ENCODE data around the gene MICU1.
"Not testable (repeated sequence)": the region's sequence is repeated elsewhere in the genome, so short reads cannot be mapped to it uniquely, and the experiment has no call there.

Gene MICU1

DNA sequence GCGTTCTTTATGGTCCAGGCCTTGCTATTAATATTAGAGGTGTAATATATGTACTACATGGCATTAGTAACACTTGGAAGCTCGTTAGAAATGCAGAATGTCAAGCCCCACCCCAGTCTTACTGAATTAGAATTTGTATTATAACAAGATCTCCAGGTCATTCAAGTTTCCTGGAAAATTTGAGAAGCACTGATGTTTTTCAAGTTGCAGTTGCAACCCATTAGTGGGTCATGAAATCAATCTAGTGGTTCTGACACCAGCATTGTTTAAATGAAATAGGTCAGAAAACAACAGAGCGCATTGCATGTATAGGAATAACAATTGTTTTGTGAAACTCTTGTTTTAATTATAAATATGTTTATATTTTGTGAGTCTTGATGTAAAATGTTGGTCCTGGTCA lies 28.8 kb upstream of the MICU1 start:
- Histone ChIP-seq H3K4me1 (ENCODE audit: control insufficient read depth, insufficient read depth, low read length, unreplicated experiment) (no peaks in the 10 kb centered on the region), H3K4me3 (ENCODE audit: low read depth, low read length) (no peak overlapping the region), H3K27ac (ENCODE audit: low read depth, low read length) (no peak overlapping the region), H3K79me2 (ENCODE audit: control insufficient read depth, insufficient read depth, low read length, unreplicated experiment) (no peaks in the 10 kb centered on the region), H3K27me3 (ENCODE audit: insufficient read depth, low read length) (no peaks in the 10 kb centered on the region), H2AFZ (ENCODE audit: low read length, unreplicated experiment) (no peak overlapping the region), H3K36me3 (ENCODE audit: insufficient read depth, low read length) (no peaks in the 10 kb centered on the region)

DNA sequence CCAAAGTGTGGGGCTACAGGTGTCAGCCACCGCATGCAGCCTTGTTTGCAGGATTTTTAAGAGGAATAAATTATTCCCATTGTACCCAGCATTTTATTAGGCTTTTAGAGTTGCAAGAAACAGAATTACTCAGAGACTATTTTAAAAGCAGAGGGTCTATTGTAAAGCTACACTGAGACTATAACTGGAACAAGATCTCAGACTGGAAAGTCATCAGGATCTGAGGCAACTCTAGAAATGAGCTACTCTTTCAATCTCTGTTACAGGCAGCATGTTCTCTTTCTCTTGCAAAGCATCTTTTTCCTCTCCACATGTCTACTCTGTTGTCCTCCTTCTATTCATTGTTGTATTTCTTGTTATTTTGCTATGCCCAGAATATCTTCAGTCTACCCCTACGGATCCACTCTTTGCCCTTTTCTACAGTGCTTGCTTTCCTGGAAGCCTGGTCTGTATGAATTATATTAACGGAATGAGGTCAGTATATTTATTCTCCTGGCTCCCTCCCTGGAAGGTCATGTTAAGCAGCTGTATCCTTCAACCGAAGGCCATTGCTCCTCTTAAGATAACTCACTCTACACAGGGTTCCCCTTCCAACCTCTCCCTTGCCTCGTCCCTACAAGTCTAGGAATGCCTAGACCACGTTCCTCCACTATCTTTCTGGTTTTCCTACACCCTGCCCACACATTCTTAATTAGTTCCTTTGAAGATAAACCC lies 27.7 kb upstream of the MICU1 start:
- H2AFZ ChIP-seq (ENCODE audit: low read length, unreplicated experiment): no peak overlapping the region
- no peaks in the 10 kb centered on the region for H3K36me3 ChIP-seq (ENCODE audit: insufficient read depth, low read length)
- H3K79me2 ChIP-seq (ENCODE audit: control insufficient read depth, insufficient read depth, low read length, unreplicated experiment): no peaks in the 10 kb centered on the region

DNA sequence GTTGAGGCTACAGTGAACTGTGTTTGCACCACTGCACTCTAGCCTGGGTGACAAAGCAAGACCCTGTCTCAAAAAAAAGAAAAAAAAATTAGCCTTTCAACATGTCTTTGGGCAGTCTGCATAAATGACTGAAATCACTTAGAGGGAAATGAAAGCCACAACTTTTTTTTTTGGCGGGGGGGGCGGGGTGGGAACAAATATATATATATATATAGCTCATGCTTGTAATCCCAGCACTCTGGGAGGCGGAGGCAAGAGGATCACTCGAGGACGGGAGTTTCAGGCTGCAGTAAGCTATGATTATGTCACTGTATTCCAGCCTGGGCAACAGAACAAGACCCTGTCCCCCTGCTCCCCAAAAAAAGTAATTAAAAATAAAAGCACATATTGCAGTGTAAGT lies 23.4 kb upstream of the MICU1 start:
- H3K27ac ChIP-seq (ENCODE audit: low read depth, low read length): no peak overlapping the region

More for the DNA sequence above, 27.7 kb upstream of the MICU1 start:
- Histone ChIP-seq H3K4me3 (ENCODE audit: low read depth, low read length) (no peak overlapping the region), H3K4me1 (ENCODE audit: control insufficient read depth, insufficient read depth, low read length, unreplicated experiment) (no peaks in the 10 kb centered on the region), H3K27me3 (ENCODE audit: insufficient read depth, low read length) (no peaks in the 10 kb centered on the region), H3K27ac (ENCODE audit: low read depth, low read length) (no peak overlapping the region)

DNA sequence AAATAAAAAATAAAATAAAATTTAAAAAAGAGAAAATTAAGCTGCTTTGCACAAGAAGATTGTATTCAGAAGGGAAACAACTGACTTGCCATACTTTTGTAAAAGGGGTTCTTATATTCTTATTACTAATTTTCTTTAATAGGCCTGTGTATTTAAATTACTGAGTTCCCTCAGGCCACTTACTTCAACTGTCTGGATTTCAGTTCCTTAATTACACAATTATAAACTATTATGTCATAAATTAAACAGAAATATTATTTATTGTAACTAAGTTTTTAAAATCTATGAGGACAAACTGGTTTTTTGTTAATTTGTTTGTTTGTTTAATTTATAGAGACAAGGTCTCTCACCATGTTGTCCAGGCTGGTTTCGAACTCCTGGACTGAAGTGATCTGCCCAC lies 22.4 kb upstream of the MICU1 start:
- Histone ChIP-seq H3K4me3 (ENCODE audit: low read depth, low read length) (no peak overlapping the region), H3K27me3 (ENCODE audit: insufficient read depth, low read length) (no peaks in the 10 kb centered on the region), H3K36me3 (ENCODE audit: insufficient read depth, low read length) (no peaks in the 10 kb centered on the region), H3K27ac (ENCODE audit: low read depth, low read length) (no peak overlapping the region), H2AFZ (ENCODE audit: low read length, unreplicated experiment) (no peak overlapping the region), H3K79me2 (ENCODE audit: control insufficient read depth, insufficient read depth, low read length, unreplicated experiment) (no peaks in the 10 kb centered on the region), H3K4me1 (ENCODE audit: control insufficient read depth, insufficient read depth, low read length, unreplicated experiment) (no peaks in the 10 kb centered on the region)

More for the DNA sequence above, 23.4 kb upstream of the MICU1 start:
- Histone ChIP-seq H3K79me2 (ENCODE audit: control insufficient read depth, insufficient read depth, low read length, unreplicated experiment) (no peaks in the 10 kb centered on the region), H2AFZ (ENCODE audit: low read length, unreplicated experiment) (no peak overlapping the region), H3K4me1 (ENCODE audit: control insufficient read depth, insufficient read depth, low read length, unreplicated experiment) (no peaks in the 10 kb centered on the region), H3K36me3 (ENCODE audit: insufficient read depth, low read length) (no peaks in the 10 kb centered on the region), H3K4me3 (ENCODE audit: low read depth, low read length) (no peak overlapping the region), H3K27me3 (ENCODE audit: insufficient read depth, low read length) (no peaks in the 10 kb centered on the region)

DNA sequence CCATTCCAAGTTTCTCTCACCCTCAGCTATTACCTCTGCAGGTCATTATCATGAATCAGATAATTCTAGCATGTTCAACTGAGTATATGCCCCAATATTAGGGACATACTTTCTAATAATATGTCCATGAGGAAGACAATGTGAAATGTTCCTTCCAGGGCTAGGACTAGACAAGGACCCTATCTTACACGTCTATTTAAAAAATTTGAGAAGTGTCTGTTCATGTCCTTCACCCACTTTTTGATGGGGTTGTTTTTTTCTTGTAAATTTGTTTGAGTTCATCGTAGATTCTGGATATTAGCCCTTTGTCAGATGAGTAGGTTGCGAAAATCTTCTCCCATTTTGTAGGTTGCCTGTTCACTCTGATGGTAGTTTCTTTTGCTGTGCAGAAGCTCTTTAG lies 21.1 kb upstream of the MICU1 start:
- H3K36me3 ChIP-seq (ENCODE audit: insufficient read depth, low read length); H2AFZ ChIP-seq (ENCODE audit: low read length, unreplicated experiment); H3K27ac ChIP-seq (ENCODE audit: low read depth, low read length); H3K79me2 ChIP-seq (ENCODE audit: control insufficient read depth, insufficient read depth, low read length, unreplicated experiment); H3K4me3 ChIP-seq (ENCODE audit: low read depth, low read length); H3K27me3 ChIP-seq (ENCODE audit: insufficient read depth, low read length); H3K4me1 ChIP-seq (ENCODE audit: control insufficient read depth, insufficient read depth, low read length, unreplicated experiment): not testable (repeated sequence)

DNA sequence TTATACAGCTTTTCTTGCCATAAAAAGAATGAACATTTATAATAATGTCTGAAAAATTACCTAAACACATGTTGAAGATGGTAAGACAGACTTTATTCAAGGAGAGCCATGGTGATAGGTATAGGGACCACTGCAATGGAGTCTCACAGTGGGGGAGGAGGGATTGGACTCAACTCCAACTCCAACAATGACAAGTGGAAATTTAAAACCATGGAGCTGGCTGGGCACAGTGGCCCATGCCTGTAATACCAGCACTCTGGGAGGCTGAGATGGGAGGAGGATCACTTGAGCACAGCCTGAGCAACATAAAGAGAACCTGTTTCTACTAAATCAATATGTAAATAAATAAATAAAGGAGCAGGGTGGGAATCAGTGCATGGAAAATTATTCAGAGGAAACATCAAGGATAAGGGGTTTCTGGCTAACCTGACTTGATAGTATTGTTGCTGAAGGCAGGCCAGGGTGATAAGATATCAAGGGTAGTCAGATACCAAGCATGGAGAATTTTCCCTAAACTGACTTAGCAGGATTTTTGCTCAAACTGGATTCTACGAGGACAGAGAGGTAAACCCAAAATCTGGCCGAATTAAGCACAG lies 19.5 kb upstream of the MICU1 start:
- H2AFZ ChIP-seq (ENCODE audit: low read length, unreplicated experiment): no peak overlapping the region
- H3K36me3 ChIP-seq (ENCODE audit: insufficient read depth, low read length): no peaks in the 10 kb centered on the region

DNA sequence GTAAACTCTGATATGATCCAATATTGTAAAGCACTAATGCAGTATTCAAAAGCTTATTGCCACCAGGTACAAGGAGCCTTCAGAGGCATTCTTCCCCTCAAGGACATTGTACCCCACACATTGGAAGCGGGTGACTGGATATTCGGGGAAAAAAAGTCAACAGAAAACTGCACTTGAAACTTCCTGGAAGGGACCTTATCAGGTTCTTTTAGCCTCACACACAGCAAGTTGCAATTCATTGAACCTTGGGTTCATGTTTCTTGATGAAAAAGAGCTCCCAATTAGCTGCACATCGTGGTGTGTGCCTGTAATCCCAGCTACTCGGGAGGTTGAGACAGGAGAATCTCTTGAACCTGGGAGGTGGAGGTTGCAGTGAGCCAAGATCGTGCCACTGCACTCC lies 16.4 kb upstream of the MICU1 start:
- Histone ChIP-seq H3K79me2 (ENCODE audit: control insufficient read depth, insufficient read depth, low read length, unreplicated experiment) (no peaks in the 10 kb centered on the region), H3K4me3 (ENCODE audit: low read depth, low read length) (no peak overlapping the region), H3K27ac (ENCODE audit: low read depth, low read length) (no peak overlapping the region), H3K27me3 (ENCODE audit: insufficient read depth, low read length) (no peaks in the 10 kb centered on the region), H3K36me3 (ENCODE audit: insufficient read depth, low read length) (no peaks in the 10 kb centered on the region), H3K4me1 (ENCODE audit: control insufficient read depth, insufficient read depth, low read length, unreplicated experiment) (peaks cover 3% of the 10 kb centered on the region), H2AFZ (ENCODE audit: low read length, unreplicated experiment) (no peak overlapping the region)

More for the DNA sequence above, 19.5 kb upstream of the MICU1 start:
- H3K27me3 ChIP-seq (ENCODE audit: insufficient read depth, low read length): no peaks in the 10 kb centered on the region
- H3K4me1 ChIP-seq (ENCODE audit: control insufficient read depth, insufficient read depth, low read length, unreplicated experiment): no peaks in the 10 kb centered on the region
- no peak overlapping the region for H3K27ac ChIP-seq (ENCODE audit: low read depth, low read length)
- no peaks in the 10 kb centered on the region for H3K79me2 ChIP-seq (ENCODE audit: control insufficient read depth, insufficient read depth, low read length, unreplicated experiment)
- H3K4me3 ChIP-seq (ENCODE audit: low read depth, low read length): no peak overlapping the region

DNA sequence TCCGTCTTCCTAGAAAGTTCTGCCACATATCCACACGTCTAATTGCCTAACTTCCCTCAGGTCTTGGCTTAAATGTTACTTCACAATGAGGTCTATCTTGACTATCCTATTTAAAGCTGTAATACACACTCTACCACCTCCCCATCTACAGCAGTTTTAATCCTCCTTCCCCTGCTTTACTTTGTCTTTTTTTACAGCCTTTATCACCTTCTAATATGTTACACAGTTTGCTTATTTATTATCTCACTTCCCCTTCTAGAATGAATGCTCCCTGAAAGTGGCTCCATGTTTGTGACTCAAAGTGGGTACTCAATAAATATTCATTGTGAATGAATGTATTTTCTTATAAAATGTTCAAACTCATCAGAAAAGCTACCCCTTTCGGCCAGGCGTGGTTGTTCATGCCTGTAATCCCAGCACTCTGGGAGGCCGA lies 13.6 kb upstream of the MICU1 start:
- H3K4me1 ChIP-seq (ENCODE audit: control insufficient read depth, insufficient read depth, low read length, unreplicated experiment): peaks cover 5% of the 10 kb centered on the region
- H3K4me3 ChIP-seq (ENCODE audit: low read depth, low read length): no peak overlapping the region
- H3K27me3 ChIP-seq (ENCODE audit: insufficient read depth, low read length): no peaks in the 10 kb centered on the region
- H2AFZ ChIP-seq (ENCODE audit: low read length, unreplicated experiment): no peak overlapping the region
- no peak overlapping the region for H3K27ac ChIP-seq (ENCODE audit: low read depth, low read length)
- no peaks in the 10 kb centered on the region for H3K36me3 ChIP-seq (ENCODE audit: insufficient read depth, low read length)
- no peaks in the 10 kb centered on the region for H3K79me2 ChIP-seq (ENCODE audit: control insufficient read depth, insufficient read depth, low read length, unreplicated experiment)

DNA sequence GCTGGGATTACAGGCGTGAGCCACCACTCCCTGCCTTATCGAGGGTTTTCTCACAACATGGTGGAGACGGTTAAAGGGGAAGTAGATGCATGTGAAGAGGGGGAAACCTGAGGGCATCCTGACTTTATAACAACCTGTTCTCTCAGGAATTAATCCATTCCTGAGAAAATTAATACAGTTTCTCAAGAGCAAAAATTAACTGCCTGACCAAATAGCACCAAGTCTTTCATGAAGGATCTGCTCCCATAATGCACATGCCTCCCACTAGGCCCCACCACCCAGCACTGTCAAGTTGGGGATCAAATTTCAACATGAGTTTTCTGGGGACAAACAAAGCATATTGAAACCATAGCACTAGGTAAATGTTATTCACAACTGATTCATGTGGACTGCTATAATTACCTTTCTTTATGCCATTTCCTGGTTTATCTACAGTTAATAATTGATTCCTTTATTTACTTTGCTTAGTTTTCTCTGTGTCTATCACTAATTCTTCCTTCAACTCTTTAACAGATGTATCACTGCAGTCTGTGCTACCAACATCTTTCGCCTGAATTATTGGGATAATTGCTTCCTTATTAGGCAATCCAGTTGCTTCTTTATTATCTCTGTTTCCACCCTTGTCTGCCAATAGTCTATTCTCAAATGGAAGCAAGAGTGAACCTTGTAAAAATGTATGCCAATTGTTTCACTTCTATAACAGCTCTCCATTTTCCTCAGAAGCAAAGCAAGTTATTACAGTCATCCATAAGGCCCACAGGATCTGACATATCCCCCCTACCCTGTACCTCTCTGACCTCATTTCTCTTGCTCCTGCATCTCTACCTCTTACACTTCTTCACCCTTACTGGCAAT lies 12.9 kb upstream of the MICU1 start:
- H3K27me3 ChIP-seq (ENCODE audit: insufficient read depth, low read length): no peaks in the 10 kb centered on the region
- H3K4me3 ChIP-seq (ENCODE audit: low read depth, low read length): no peak overlapping the region
- H3K27ac ChIP-seq (ENCODE audit: low read depth, low read length): no peak overlapping the region
- no peak overlapping the region for H2AFZ ChIP-seq (ENCODE audit: low read length, unreplicated experiment)
- no peaks in the 10 kb centered on the region for H3K79me2 ChIP-seq (ENCODE audit: control insufficient read depth, insufficient read depth, low read length, unreplicated experiment)
- no peaks in the 10 kb centered on the region for H3K36me3 ChIP-seq (ENCODE audit: insufficient read depth, low read length)
- peaks cover 5% of the 10 kb centered on the region for H3K4me1 ChIP-seq (ENCODE audit: control insufficient read depth, insufficient read depth, low read length, unreplicated experiment)

DNA sequence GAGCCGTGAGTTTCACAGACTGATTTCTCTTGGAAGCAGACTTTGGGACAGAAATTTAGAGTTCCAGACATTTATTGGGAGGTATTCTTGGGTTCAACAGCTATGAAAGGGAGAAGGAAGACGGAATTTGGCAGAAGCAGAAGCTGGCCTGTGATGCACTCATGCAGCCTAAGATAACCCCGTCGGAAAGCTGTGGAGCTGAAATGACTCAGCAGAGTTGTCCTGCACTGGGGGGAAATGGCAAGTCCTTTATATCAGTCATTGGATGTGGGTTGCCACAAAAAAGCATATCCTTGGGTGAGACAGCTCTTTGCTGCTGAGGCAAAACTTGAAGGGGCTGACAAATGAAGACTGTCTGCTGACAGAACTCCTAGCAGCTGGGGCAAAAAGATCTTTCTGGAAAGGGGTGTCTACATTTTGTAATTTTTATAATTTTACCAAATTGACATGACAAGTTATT lies 11.5 kb upstream of the MICU1 start:
- Histone ChIP-seq H3K4me3 (ENCODE audit: low read depth, low read length) (peak overlapping the region; percentile 31; the same call in 1 of the 2 replicates), H3K27me3 (ENCODE audit: insufficient read depth, low read length) (no peaks in the 10 kb centered on the region), H3K79me2 (ENCODE audit: control insufficient read depth, insufficient read depth, low read length, unreplicated experiment) (no peaks in the 10 kb centered on the region), H3K36me3 (ENCODE audit: insufficient read depth, low read length) (no peaks in the 10 kb centered on the region), H3K27ac (ENCODE audit: low read depth, low read length) (peak overlapping the region; percentile 41; the same call in 1 of the 2 replicates), H2AFZ (ENCODE audit: low read length, unreplicated experiment) (peak overlapping the region; percentile 96), H3K4me1 (ENCODE audit: control insufficient read depth, insufficient read depth, low read length, unreplicated experiment) (peaks cover 5% of the 10 kb centered on the region)

Measured in ACC112 (cell line).